ENCODE measurements around the gene C3AR1. TPM values are rescaled to one million over a fixed set of nuclear protein-coding genes. Genes with fewer than 3 reads are reported as not detected.
A peak's percentile ranks its signal among the peaks of the same experiment; 100 is the strongest.
"Not testable (repeated sequence)": the region's sequence is repeated elsewhere in the genome, so short reads cannot be mapped to it uniquely, and the experiment has no call there.

Gene C3AR1
- not detected in 2 replicates for total RNA-seq
- long read RNA-seq = 0 reads

DNA sequence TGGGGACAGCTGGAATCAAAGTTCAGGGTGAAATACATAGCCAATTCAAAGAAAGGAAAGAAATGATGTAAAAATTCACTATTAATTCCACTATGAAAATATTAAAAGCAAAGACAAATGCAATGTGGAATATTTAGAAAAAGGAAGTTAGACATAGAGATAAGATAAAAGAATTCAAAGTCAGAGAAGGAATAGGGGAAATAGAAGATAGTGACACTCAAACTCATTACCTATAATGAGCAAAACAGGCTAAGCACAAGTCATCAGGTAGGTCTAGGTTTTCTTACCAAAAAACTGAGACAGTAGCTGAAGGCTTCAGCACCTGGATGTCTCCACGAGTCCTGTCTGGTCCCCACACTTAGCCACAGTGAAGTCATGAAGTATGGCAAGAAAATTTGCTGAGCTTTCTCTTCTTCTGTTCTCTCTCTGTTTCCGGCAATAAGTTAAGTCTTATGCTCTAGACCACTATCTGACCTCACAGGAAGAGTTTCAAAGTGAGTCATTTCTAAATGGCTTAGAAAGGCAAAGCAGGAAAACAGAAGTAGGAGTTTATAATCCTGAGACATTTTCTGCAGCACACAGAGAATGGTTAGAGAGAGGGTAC, at the start of gene C3AR1:
Gene C3AR1 (minus strand): TSS at position 369 of the 604 bp plus-strand sequence. CDS start 6,174 bp downstream, outside the sequence.
- H3K36me3 Mint-ChIP-seq (ENCODE audit: low read depth) = no peaks in the 10 kb centered on the region
- no peak within 1 kb of the TSS for H3K27ac Mint-ChIP-seq (ENCODE audit: unreplicated experiment)
- no peaks in the 10 kb centered on the region for H3K4me1 Mint-ChIP-seq
- DNase-seq (ENCODE audit: low read depth, low spot score) = no peak
- H3K4me3 Mint-ChIP-seq = no peak within 1 kb of the TSS
- peaks cover 2% of the 10 kb centered on the region for H3K27me3 Mint-ChIP-seq (ENCODE audit: low read depth)
- H3K9me3 Mint-ChIP-seq = no peaks in the 10 kb centered on the region
- TF ChIP-seq, protein P1, sequence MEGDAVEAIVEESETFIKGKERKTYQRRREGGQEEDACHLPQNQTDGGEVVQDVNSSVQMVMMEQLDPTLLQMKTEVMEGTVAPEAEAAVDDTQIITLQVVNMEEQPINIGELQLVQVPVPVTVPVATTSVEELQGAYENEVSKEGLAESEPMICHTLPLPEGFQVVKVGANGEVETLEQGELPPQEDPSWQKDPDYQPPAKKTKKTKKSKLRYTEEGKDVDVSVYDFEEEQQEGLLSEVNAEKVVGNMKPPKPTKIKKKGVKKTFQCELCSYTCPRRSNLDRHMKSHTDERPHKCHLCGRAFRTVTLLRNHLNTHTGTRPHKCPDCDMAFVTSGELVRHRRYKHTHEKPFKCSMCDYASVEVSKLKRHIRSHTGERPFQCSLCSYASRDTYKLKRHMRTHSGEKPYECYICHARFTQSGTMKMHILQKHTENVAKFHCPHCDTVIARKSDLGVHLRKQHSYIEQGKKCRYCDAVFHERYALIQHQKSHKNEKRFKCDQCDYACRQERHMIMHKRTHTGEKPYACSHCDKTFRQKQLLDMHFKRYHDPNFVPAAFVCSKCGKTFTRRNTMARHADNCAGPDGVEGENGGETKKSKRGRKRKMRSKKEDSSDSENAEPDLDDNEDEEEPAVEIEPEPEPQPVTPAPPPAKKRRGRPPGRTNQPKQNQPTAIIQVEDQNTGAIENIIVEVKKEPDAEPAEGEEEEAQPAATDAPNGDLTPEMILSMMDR (conservative IDR thresholded peaks at IDR 0.05) = no peak

DNA sequence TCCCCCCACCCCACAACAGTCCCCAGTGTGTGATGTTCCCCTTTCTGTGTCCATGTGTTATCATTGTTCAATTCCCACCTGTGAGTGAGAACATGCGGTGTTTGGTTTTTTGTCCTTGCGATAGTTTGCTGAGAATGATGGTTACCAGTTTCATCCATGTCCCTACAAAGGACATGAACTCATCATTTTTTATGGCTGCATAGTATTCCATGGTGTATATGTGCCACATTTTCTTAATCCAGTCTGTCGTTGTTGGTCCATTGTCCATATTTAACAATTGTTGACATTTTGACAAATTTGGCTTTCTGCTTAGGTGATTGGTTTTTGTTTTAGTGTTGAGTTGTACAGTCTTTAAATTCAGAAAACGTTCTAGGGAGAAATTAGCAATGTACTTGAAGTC, 47.0 kb upstream of the C3AR1 start:
- not testable (repeated sequence) for H3K36me3 Mint-ChIP-seq (ENCODE audit: low read depth); H3K9me3 Mint-ChIP-seq; DNase-seq (ENCODE audit: low read depth, low spot score); H3K27me3 Mint-ChIP-seq (ENCODE audit: low read depth); H3K4me1 Mint-ChIP-seq; H3K4me3 Mint-ChIP-seq; H3K27ac Mint-ChIP-seq (ENCODE audit: unreplicated experiment)

DNA sequence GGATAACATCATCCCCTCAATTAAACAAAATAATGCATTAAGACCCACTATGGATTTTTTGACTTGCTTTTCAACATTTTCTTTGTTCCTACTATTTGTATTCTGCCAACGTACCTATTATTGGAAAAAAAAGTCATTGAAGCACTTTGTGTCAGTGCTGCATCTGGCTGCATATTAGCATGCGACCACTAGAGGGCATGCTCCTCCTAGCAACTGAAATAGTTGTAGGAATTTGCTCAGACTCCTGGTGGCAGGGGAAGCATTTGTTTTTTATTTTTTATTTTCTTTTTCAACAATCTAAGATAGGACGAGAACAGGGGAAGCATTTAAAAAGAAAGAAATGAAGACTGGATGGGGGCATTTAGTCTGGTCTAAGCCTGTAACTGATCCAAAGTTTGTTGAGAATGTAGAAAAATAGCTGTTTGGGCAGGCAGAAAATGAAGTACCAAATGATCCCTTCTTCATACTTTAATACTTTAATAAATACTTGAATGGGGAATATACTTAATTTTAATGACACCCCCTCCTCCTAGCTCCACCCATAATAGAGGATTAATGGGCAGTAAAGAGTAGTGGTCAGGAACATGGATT, 42.7 kb upstream of the C3AR1 start:
- TF ChIP-seq, protein P1 (conservative IDR thresholded peaks at IDR 0.05) = peak; percentile 100
- Mint-ChIP-seq H3K9me3 (peaks cover 5% of the 10 kb centered on the region), H3K36me3 (ENCODE audit: low read depth) (peaks cover 19% of the 10 kb centered on the region)

DNA sequence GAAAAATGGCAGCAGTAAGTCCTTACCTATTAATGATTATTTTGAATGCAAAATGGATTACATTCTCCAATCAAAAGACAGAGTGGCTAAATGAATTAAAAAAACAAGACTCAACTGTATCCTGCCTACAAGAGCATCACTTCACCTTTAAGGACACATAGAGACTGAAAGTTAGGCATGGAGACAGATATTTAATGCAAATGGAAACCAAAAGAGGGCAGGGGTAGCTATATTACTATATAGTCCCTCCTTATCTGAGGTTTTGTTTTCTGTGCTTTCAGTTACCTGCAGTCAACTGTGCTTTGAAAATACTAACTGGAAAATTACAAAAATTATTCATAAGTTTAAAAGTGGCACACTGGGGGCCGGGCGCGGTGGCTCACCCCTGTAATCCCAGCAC, 33.1 kb upstream of the C3AR1 start:
- no peak overlapping the region for H3K4me3 Mint-ChIP-seq
- H3K4me1 Mint-ChIP-seq = no peaks in the 10 kb centered on the region
- peaks cover 5% of the 10 kb centered on the region for H3K9me3 Mint-ChIP-seq
- no peaks in the 10 kb centered on the region for H3K27me3 Mint-ChIP-seq (ENCODE audit: low read depth)
- H3K36me3 Mint-ChIP-seq (ENCODE audit: low read depth) = peaks cover 30% of the 10 kb centered on the region
- DNase-seq (ENCODE audit: low read depth, low spot score) = no peak
- H3K27ac Mint-ChIP-seq (ENCODE audit: unreplicated experiment) = no peak overlapping the region
- TF ChIP-seq, protein P1 (conservative IDR thresholded peaks at IDR 0.05) = no peak

More for the DNA sequence above, 42.7 kb upstream of the C3AR1 start:
- no peaks in the 10 kb centered on the region for H3K27me3 Mint-ChIP-seq (ENCODE audit: low read depth)
- H3K4me3 Mint-ChIP-seq = no peak overlapping the region
- H3K4me1 Mint-ChIP-seq = peaks cover 3% of the 10 kb centered on the region
- peak; percentile 77 for DNase-seq (ENCODE audit: low read depth, low spot score)
- no peak overlapping the region for H3K27ac Mint-ChIP-seq (ENCODE audit: unreplicated experiment)

DNA sequence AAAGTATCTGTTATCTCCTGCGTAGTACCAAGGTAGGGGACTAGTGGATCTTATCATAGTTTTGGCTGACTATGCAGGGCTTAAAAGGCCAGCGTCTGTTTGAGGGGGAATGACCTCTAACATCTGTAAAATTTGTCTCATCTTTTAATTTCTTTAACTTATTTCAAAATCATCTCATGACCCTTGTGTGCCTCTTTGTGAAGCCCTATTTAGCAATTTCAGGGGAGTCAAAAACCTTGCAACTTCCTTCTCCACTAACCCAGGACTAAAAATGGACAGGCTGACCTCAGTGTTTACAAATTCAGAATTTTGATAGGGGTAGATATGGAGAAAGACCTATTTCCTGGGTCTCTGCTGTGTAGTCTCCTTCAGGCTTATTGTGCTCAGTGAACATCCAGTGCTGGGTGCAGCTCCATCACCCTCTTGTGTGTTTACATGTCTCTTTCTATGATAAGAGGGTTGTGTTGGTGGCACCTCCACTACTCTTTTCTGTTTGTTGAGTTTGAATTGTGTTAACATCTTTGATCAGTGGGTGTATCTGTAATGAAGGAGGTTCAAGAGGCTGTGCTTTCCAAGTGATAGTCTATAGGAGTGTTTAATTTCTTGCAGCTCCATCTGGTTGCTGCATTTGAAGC, 30.2 kb upstream of the C3AR1 start:
- Mint-ChIP-seq H3K27ac (ENCODE audit: unreplicated experiment) (no peak overlapping the region), H3K9me3 (no peaks in the 10 kb centered on the region), H3K4me3 (no peak overlapping the region), H3K36me3 (ENCODE audit: low read depth) (peaks cover 28% of the 10 kb centered on the region), H3K27me3 (ENCODE audit: low read depth) (no peaks in the 10 kb centered on the region), H3K4me1 (no peaks in the 10 kb centered on the region)
- TF ChIP-seq, protein P1 (conservative IDR thresholded peaks at IDR 0.05) = no peak
- no peak for DNase-seq (ENCODE audit: low read depth, low spot score)

DNA sequence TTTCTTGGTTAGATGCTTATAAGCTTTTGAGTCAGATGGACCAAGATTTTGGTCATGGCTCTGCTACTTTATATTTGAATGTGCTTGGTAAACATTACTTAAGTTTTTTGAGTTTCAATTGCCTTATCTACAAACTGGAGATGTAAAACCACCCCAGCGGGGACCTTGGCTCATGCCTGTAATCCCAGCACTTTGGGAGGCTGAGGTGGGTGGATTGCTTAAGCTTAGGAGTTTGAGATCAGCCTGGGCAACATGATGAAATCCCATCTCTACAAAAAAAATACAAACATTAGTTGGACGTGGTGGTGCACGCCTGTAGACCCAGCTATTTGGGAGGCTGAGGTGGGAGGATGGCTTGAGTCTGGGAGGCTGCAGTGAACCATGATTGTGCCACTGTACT, 27.1 kb upstream of the C3AR1 start:
- peaks cover 19% of the 10 kb centered on the region for H3K36me3 Mint-ChIP-seq (ENCODE audit: low read depth)
- H3K27ac Mint-ChIP-seq (ENCODE audit: unreplicated experiment) = no peak overlapping the region
- H3K4me1 Mint-ChIP-seq = no peaks in the 10 kb centered on the region
- H3K9me3 Mint-ChIP-seq = no peaks in the 10 kb centered on the region
- H3K27me3 Mint-ChIP-seq (ENCODE audit: low read depth) = no peaks in the 10 kb centered on the region
- DNase-seq (ENCODE audit: low read depth, low spot score) = no peak
- TF ChIP-seq, protein P1 (conservative IDR thresholded peaks at IDR 0.05) = no peak
- no peak overlapping the region for H3K4me3 Mint-ChIP-seq

All from neural crest cell (in vitro differentiated cells).